Right atrium auricular region (tissue), 2 donors: Measurements from ENCODE around the gene SCGN. TPM values are rescaled to one million over a fixed set of nuclear protein-coding genes. Genes with fewer than 3 reads are reported as not detected.

Experiments used
- DNase-seq: peaks from one replicate; pipeline ENCODE4 v3.0.0-alpha.2; 2019; ENCODE audit warnings: low spot score
- H3K27ac ChIP-seq, 2 donors: fragments of 200-600 bp; sonication (generic); 1 replicate in 1 of 2; 2 replicates in 1 of 2; pipeline ENCODE4 v1.5.1; 2016 to 2019
- H3K27me3 ChIP-seq, 2 donors: fragments of 200-600 bp; sonication (generic); one replicate each; pipeline versions ENCODE4 v1.5.1 to v1.6.0; 2017 to 2019
- H3K36me3 ChIP-seq: fragments of 200-600 bp; sonication (generic); one replicate; pipeline ENCODE4 v1.5.1; 2016
- H3K4me1 ChIP-seq, 2 donors: fragments of 200-600 bp; sonication (generic); one replicate each; pipeline versions ENCODE4 v1.5.1 to v1.6.0; 2017 to 2019
- H3K4me3 ChIP-seq, 2 donors: fragments of 200-600 bp; sonication (generic); 1 replicate in 1 of 2; 2 replicates in 1 of 2; pipeline ENCODE4 v1.5.1; 2017 to 2019; ENCODE audit warnings: mild to moderate bottlenecking in 1 of 2, moderate library complexity in 1 of 2
- H3K9me3 ChIP-seq, 2 donors: fragments of 200-600 bp; sonication (generic); one replicate each; pipeline ENCODE4 v1.5.1; 2019
- CTCF ChIP-seq, 2 donors: fragments of 200-600 bp; sonication (generic); IDR thresholded peaks; one replicate each; pipeline ENCODE4 v1.5.1; 2019; ENCODE audit warnings: antibody characterized with exemption in 2 of 2
- total RNA-seq, 2 donors: library from RNA; depleted of rRNA; stranded (reverse); fragments of >200 nt; gene quantifications; one replicate each; pipeline ENCODE4 v1.1.0, GENCODE V29; 2016

The SCGN gene
- total RNA-seq, 2 donors from 2014 or later = 14.1 to 19.7 TPM

- Histone ChIP-seq H3K27ac (no peak overlapping the region), H3K27me3 (no peaks in the 10 kb centered on the region), H3K9me3 (no peaks in the 10 kb centered on the region), H3K4me3 (no peak overlapping the region), H3K4me1 (no peaks in the 10 kb centered on the region), H3K36me3 (no peaks in the 10 kb centered on the region)
- TF ChIP-seq CTCF (IDR thresholded peaks at IDR 0.05) = no peak
- no peak for DNase-seq
Measured at GRCh38 chr6:25710287-25710686, 58.3 kb downstream of the SCGN start.

- DNase-seq = no peak
- no peak for TF ChIP-seq CTCF (IDR thresholded peaks at IDR 0.05)
- no peaks in the 10 kb centered on the region for H3K27me3 ChIP-seq
- no peaks in the 10 kb centered on the region for H3K4me1 ChIP-seq
- no peak overlapping the region for H3K4me3 ChIP-seq
- H3K27ac ChIP-seq = no peak overlapping the region
- no peaks in the 10 kb centered on the region for H3K9me3 ChIP-seq
- H3K36me3 ChIP-seq = no peaks in the 10 kb centered on the region
Measured at GRCh38 chr6:25713824-25714223, 61.8 kb downstream of the SCGN start.

GRCh38 chr6:25714765-25715164, 62.8 kb downstream of the SCGN start:
- H3K9me3 ChIP-seq = no peaks in the 10 kb centered on the region
- no peak for TF ChIP-seq CTCF (IDR thresholded peaks at IDR 0.05)
- no peak overlapping the region for H3K27ac ChIP-seq
- H3K4me1 ChIP-seq = no peaks in the 10 kb centered on the region
- no peaks in the 10 kb centered on the region for H3K27me3 ChIP-seq
- DNase-seq = no peak
- no peaks in the 10 kb centered on the region for H3K36me3 ChIP-seq
- H3K4me3 ChIP-seq = no peak overlapping the region

- H3K27me3 ChIP-seq = no peaks in the 10 kb centered on the region
- no peaks in the 10 kb centered on the region for H3K36me3 ChIP-seq
- no peaks in the 10 kb centered on the region for H3K9me3 ChIP-seq
- DNase-seq = no peak
- no peak overlapping the region for H3K4me3 ChIP-seq
- no peak for TF ChIP-seq CTCF (IDR thresholded peaks at IDR 0.05)
- H3K4me1 ChIP-seq = no peaks in the 10 kb centered on the region
- H3K27ac ChIP-seq = no peak overlapping the region
Measured at GRCh38 chr6:25715794-25716193, 63.8 kb downstream of the SCGN start.

- H3K9me3 ChIP-seq = no peaks in the 10 kb centered on the region
- H3K4me1 ChIP-seq = no peaks in the 10 kb centered on the region
- H3K27ac ChIP-seq = no peak overlapping the region
- TF ChIP-seq CTCF (IDR thresholded peaks at IDR 0.05) = peak; percentile 38 to 59
- DNase-seq = no peak
- no peaks in the 10 kb centered on the region for H3K36me3 ChIP-seq
- no peaks in the 10 kb centered on the region for H3K27me3 ChIP-seq
- no peak overlapping the region for H3K4me3 ChIP-seq
Measured at GRCh38 chr6:25717866-25718740, 66.1 kb downstream of the SCGN start.
